ENCODE measurements around the gene C11orf24.
"Not testable (repeated sequence)": the region's sequence is repeated elsewhere in the genome, so short reads cannot be mapped to it uniquely, and the experiment has no call there.

Gene C11orf24

DNA sequence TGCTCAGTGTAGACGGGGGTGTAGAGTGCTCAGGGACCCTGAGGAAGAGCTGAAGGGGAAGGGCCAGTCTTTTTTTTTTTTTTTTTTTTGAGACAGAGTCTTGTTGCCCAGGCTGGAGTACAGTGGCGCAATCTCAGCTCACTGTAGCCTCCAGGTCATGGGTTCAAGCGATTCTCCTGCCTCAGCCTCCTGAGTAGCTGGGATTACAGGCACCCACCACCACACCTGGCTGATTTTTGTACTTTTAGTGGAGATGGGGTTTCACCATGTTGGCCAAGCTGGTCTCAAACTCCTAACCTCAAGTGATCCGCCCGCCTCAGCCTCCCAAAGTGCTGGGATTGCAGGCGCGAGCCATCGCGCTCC, 27.7 kb upstream of the C11orf24 start:
- not testable (repeated sequence) for DNase-seq (ENCODE audit: low read depth in 2 of 2)

GRCh38 chr11:68298659-68299516, 27.1 kb upstream of the C11orf24 start:
- DNase-seq (ENCODE audit: low read depth in 2 of 2) = no peak

- DNase-seq (ENCODE audit: low read depth in 2 of 2) = peak; percentile 56 to 67
These were observed 26.3 kb upstream of the C11orf24 start for GRCh38 chr11:68297812-68298658.

DNA sequence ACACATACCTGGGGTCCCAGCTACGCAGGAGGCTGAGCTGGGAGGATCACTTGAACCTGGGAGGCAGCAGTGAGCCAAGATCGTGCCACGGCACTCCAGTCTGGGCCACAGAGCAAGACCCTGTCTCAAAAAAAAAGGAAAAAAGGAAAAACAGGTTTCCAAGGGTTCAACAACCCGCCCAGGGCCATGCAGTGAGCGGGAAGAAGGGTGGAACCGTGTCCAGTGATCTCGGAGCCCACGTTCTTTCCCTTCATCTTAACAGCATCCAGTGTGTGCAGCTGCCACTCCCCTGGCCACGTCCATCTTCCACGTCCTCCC, 25.7 kb upstream of the C11orf24 start:
- DNase-seq (ENCODE audit: low read depth in 2 of 2) = no peak

DNA sequence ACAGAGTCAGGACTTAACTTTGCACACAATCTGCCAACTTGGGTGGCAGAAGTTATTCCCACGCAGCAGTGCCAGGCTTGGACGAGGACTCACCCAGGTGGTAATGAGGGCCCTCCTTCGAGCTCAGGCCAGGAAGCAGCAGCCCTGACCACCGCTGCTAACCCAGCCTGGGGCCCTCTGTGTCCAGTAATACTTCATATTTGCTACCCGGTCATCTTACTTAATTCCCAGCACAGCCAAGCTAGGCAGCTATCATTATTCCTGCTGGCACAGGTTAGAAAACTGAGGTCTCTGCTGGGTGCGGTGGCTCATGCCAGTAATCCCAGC, 25.2 kb upstream of the C11orf24 start:
- no peak for DNase-seq (ENCODE audit: low read depth in 2 of 2)

DNA sequence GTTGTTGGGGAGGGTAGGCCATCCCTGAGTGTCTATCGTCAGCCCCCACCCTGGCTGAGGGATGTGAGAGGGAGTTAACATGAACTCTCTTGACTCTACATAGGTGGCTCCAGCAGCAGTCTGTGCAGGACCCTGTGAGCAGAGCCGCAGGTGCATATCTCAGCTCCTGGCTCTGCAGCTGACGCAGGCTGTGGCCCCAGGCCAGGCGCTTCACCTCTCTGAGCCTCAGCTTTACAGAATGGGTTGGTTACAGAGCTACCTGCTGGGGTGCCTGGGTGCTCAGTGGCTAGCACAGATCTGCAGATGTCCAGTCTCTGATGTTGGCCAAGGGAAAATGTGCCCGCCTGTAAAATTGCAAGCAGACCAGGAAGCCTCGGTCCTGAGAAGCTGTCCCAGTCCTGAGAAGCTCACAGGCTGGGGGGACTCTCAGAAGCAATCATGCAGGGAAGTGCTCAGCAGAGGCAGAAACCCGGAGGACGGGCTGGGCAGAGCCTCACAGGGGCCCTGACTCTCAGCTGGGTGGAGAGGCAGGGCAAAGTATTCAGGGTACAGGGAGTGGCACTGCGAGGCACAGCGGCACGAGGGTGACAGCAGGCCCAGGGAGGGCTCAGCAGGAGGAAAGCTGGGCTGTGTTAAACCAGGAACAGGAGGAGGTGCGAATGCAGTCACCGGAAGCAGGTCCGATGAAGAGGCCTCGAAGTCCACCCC, 24.7 kb upstream of the C11orf24 start:
- no peak for DNase-seq (ENCODE audit: low read depth in 2 of 2)

- no peak for DNase-seq (ENCODE audit: low read depth in 2 of 2)
These were observed 24.2 kb upstream of the C11orf24 start for GRCh38 chr11:68295940-68296339.

DNA sequence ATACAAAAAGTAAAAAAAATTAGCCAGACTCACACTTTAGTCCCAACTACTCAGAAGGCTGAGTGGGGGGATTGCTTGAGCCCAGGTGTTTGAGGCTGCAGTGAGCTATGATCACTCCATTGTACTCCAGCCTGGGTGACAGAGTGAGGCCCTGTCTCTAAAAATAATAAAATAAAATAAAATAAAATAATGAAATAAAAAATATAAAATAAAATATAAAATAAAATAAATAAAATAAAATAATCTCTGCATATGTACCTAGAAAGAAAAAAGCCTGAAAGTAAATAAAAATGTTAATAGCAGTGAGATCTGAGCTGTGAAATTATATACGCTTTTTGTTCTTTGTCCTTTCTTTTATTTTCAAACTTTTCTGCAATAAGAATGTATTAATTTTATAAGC, 23.5 kb upstream of the C11orf24 start:
- no peak for DNase-seq (ENCODE audit: low read depth in 2 of 2)

DNA sequence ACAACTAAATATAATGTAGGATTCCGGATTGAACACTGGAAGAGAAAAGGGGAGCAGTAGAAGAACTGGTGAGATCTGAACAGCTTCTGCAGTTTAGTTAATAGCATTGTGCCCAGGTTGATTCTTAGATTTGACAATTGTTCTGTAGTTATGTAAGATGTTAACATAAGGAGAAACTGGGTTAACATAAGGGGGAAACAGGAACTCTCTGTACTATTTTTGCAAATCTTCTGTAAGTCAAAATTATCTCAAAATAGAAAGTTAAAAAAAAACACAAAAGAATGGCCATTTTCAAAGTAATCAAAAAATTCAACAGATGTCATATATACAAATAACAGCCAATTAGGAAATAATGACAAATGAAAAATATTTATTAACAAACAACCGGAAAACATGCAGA, 21.9 kb upstream of the C11orf24 start:
- no peak for DNase-seq (ENCODE audit: low read depth in 2 of 2)

DNA sequence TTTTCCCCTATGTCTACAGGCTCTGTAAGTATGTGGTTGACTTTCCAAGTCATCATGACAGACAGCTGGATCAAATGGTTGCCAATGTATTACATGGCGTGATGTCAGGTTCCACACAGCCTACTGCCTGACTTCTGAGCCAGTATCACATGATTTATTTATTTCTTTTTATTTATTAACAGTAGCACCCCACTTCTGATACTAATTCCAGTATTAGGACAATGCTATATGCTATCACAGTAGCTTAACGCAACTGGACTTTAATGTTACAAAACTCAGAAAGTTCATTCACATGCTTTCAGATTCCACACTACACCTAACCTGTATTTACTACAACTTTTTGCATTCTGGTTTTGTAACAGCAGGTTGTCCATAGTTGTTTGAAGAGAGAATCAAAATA, 17.7 kb upstream of the C11orf24 start:
- DNase-seq (ENCODE audit: low read depth in 2 of 2) = no peak

GRCh38 chr11:68287419-68287818, 15.6 kb upstream of the C11orf24 start:
- DNase-seq (ENCODE audit: low read depth in 2 of 2) = no peak

- DNase-seq (ENCODE audit: low read depth in 2 of 2) = not testable (repeated sequence)
These were observed 12.8 kb upstream of the C11orf24 start for GRCh38 chr11:68284588-68284987.

DNA sequence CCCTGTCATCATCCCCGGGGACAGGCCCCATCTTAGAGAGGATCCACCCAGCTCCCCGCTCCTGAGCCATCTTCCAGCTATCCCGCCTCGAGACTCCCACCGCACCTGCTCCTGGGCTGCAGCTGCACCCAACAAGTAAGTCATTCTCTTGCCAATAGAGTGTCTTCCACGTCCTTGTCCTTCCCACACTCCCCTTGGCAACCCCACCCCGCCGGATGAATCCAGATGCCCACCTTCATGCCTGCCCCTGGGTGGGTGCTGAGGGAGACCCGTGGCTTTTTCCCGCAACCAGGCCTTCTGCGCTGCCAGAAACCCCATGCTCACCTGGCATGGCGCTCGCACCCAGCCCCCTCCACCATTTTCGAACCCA, 11.1 kb upstream of the C11orf24 start:
- no peak for DNase-seq (ENCODE audit: low read depth in 2 of 2)

- DNase-seq (ENCODE audit: low read depth in 2 of 2) = peak in 1 of 2 donors; percentile 8
These were observed 10.5 kb upstream of the C11orf24 start for GRCh38 chr11:68282141-68282860.

- no peak for DNase-seq (ENCODE audit: low read depth in 2 of 2)
These were observed 7.9 kb upstream of the C11orf24 start for GRCh38 chr11:68279676-68280075.

GRCh38 chr11:68276861-68277260, 5.1 kb upstream of the C11orf24 start:
- no peak for DNase-seq (ENCODE audit: low read depth in 2 of 2)

DNA sequence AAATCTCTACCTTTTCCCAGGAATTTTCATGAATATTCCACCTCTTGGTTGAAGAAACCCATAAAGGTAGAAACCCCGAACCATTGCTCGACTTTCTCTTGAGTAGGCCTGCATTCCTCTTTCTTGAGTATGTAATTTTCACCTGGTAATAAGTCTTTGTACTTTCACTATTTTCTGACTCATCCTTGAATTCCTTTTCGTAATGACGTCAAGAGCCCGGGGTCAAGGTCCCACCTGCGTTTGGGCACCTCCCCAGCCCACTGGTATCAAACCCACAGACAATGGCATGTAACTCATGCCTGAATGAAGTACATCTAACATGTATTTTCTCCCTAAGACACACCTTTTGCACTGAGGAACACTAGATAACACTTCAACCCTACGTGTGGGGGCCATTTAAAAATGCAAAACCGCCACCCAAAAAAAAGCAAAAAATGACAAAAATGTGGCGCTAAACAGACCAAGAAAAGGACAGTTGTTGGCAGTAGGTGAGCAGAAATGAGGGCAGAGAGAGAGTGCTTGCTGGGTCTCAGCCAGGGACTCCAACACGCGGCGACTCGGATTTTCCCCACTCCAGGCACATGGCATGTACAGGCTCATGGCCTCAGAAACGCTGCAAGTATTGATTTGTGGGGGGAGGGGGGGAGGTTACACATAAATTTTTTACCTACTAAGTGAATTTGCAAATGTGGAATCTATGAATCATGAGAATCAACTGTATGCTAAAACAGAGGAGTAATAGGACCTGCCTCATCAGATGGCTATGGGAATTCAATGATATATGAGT, 4.1 kb upstream of the C11orf24 start:
- peak in 1 of 2 donors; percentile 29 for DNase-seq (ENCODE audit: low read depth in 2 of 2)

DNA sequence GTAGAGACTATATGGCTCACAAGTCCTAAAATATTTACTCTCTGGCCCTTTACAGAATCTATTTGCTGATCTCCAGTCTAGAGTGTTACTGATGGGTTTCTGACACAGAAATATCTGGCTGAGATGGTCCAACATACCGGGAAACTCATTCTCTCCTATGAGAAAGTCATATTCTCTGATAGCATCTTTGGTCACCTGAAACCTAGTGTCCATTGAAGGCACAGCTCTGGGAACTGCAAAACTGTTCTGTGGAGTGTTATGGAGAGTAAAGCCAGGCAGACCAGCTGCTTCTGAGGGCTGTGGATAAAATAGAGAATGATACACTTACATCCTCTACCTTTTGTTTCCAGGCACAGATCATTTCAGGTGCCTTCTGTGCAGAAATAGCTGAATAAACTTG, 2.5 kb upstream of the C11orf24 start:
- DNase-seq (ENCODE audit: low read depth in 2 of 2) = no peak

DNA sequence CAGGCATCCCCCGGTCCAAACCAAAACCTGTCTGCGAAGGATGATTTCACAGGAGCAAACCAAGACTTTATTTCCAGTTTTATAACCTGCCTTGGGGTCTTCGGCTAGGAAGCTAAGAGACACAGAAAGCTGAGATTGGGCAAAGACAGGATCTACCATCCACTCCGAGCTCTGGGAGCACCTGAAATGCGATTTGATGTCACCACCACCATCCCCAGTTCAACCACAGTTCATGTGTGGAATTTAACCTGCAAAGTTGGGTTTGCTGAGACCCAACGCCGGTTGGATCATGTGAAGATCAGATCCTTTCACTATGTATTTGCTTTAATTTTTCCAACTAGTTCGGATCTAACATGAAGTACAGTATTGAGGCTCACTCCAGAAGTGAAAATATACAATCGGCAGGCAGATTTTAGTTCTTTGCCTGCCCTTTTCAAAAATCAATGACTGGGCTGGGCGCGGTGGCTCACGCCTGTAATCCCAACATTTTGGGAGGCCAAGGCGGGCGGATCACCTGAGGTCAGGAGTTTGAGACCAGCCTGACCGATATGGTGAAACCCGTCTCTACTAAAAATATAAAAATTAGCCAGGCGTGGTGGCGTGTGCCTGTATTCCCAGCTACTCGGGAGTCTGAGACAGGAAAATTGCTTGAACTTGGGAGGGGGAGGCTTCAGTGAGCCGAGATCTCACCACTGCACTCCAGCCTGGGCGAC, 1.4 kb upstream of the C11orf24 start:
- DNase-seq (ENCODE audit: low read depth in 2 of 2) = no peak

GRCh38 chr11:68271023-68271780, 571 bp downstream of the C11orf24 start:
- peak; percentile 25 to 41 for DNase-seq (ENCODE audit: low read depth in 2 of 2)
